ENCODE measurements around the gene GPX8. TPM values are rescaled to one million over a fixed set of nuclear protein-coding genes. Genes with fewer than 3 reads are reported as not detected.

Gene GPX8
- polyA plus RNA-seq, 1 of the 3 experiments (the other 2 are of a cell fraction): 30.1 TPM

DNA sequence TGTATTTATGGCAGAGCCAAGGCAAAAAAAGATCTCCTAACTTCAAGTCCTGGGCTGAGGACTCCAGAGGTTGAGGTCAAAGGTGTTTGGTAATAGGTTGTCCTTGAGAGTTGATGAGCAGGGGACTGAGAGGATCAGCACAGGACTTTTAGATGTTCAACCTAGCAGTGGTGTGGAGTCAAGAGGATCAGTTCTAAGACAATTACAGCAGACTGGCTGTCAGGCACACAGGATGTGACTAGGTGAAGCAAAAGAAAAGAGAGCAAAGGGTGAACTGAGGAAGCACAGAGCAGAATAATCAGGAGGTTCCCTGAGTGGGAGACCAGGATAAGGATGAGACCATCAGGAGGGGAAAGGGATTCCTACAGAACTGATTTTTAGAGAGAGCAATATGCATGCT lies 46.6 kb upstream of the GPX8 start (continued):
- TF ChIP-seq, protein P1, sequence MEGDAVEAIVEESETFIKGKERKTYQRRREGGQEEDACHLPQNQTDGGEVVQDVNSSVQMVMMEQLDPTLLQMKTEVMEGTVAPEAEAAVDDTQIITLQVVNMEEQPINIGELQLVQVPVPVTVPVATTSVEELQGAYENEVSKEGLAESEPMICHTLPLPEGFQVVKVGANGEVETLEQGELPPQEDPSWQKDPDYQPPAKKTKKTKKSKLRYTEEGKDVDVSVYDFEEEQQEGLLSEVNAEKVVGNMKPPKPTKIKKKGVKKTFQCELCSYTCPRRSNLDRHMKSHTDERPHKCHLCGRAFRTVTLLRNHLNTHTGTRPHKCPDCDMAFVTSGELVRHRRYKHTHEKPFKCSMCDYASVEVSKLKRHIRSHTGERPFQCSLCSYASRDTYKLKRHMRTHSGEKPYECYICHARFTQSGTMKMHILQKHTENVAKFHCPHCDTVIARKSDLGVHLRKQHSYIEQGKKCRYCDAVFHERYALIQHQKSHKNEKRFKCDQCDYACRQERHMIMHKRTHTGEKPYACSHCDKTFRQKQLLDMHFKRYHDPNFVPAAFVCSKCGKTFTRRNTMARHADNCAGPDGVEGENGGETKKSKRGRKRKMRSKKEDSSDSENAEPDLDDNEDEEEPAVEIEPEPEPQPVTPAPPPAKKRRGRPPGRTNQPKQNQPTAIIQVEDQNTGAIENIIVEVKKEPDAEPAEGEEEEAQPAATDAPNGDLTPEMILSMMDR (IDR thresholded peaks at IDR 0.05): no peak

DNA sequence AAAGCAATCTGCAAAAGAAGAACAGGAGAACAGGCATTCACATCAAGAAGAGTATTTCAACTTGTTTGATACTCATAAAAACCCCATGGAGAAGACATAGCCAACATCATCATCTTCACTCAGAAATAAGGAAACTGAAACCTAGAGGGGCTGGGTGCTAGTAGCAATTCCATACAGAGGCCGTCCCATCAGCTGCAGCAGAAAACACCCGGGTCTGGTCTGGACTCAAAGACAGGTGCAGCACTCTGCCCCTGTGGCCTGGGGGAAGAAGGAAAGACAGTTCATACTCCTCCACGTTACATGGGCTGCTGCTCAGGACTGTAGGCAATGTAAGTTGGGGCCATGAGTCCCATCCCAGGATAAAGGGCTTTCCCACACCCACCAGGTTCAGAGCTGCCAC lies 45.9 kb upstream of the GPX8 start:
- H3K9ac ChIP-seq: no peak overlapping the region
- ChIA-PET POLR2A (no interaction called here), CTCF (no interaction called here)
- no peaks in the 10 kb centered on the region for H3K9me2 ChIP-seq
- no peak for DNase-seq
- no peaks in the 10 kb centered on the region for H3K79me2 ChIP-seq (ENCODE audit: insufficient read depth)
- no peak overlapping the region for H3K4me2 ChIP-seq
- no peak overlapping the region for H2AFZ ChIP-seq (ENCODE audit: low read depth)
- no peaks in the 10 kb centered on the region; the same call in 1 of the 2 replicates for H3K27me3 ChIP-seq (ENCODE audit: insufficient read depth)
- no peaks in the 10 kb centered on the region for H3K36me3 ChIP-seq (replicated peaks in 1 of 2; ENCODE audit: control insufficient read depth in 1 of 2, insufficient read depth in 2 of 2, low read length in 1 of 2)
- H4K20me1 ChIP-seq (ENCODE audit: insufficient read depth): no peaks in the 10 kb centered on the region
- no peak overlapping the region for H3K27ac ChIP-seq (ENCODE audit: low read depth in 2 of 2, low read length in 1 of 2)
- H3F3A ChIP-seq (replicated peaks; ENCODE audit: insufficient read depth): no peaks in the 10 kb centered on the region
- 0% methylated on average over 2 of the region's 3 CpGs for WGBS (ENCODE audit: low lambda C conversion rate)
- TF ChIP-seq JUND (IDR thresholded peaks at IDR 0.05) (no peak), ELF1 (IDR thresholded peaks at IDR 0.05) (no peak), TCF12 (IDR thresholded peaks at IDR 0.05) (no peak), GATA2 (CRISPR knock-in tag; IDR thresholded peaks at IDR 0.05) (no peak), FOXJ3 (CRISPR knock-in tag; IDR thresholded peaks at IDR 0.05) (no peak), RCOR1 (IDR thresholded peaks at IDR 0.05; ENCODE audit: low read length) (no peak), POLR2AphosphoS5 (IDR thresholded peaks at IDR 0.05; ENCODE audit: low read depth, low read length) (no peak), FOXM1 (IDR thresholded peaks at IDR 0.05; ENCODE audit: low read depth) (no peak)
- TF ChIP-seq, protein P1 (IDR thresholded peaks at IDR 0.05): no peak
- H3K4me3 ChIP-seq (ENCODE audit: low read depth in 2 of 2, low read length in 1 of 2): no peak overlapping the region
- H3K9me3 ChIP-seq: no peaks in the 10 kb centered on the region
- H3K4me1 ChIP-seq (ENCODE audit: control insufficient read depth in 1 of 2, insufficient read depth in 2 of 2, low read depth in 1 of 2, low read length in 1 of 2): no peaks in the 10 kb centered on the region

DNA sequence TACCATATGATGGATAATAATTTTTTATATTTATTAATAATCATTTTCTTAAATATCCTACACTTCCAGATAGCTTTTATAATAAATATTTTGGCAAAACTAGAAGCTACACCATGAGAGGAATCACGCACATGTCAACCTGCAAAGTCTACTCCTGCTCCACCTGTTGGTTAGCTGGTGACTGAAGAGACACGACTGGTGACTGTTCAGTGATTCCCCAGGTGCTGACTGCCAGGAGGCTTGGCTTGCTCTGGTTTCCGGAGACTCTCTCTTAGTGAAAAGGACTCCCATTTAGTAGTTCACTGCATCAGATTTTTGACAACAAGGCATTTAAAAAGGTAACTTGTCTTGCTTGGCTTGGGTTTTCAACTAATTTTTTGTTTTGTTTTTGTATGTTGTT lies 36.6 kb upstream of the GPX8 start:
- Histone ChIP-seq H3F3A (replicated peaks; ENCODE audit: insufficient read depth) (no peaks in the 10 kb centered on the region), H3K4me1 (ENCODE audit: control insufficient read depth in 1 of 2, insufficient read depth in 2 of 2, low read depth in 1 of 2, low read length in 1 of 2) (no peaks in the 10 kb centered on the region; a peak in 1 of 4 replicates), H4K20me1 (ENCODE audit: insufficient read depth) (no peaks in the 10 kb centered on the region), H3K36me3 (replicated peaks in 1 of 2; ENCODE audit: control insufficient read depth in 1 of 2, insufficient read depth in 2 of 2, low read length in 1 of 2) (no peaks in the 10 kb centered on the region), H3K9me3 (no peaks in the 10 kb centered on the region), H2AFZ (ENCODE audit: low read depth) (no peak overlapping the region), H3K4me3 (ENCODE audit: low read depth in 2 of 2, low read length in 1 of 2) (no peak overlapping the region), H3K9ac (no peak overlapping the region), H3K4me2 (no peak overlapping the region), H3K27ac (ENCODE audit: low read depth in 2 of 2, low read length in 1 of 2) (no peak overlapping the region), H3K9me2 (peaks cover 3% of the 10 kb centered on the region; the same call in 1 of the 2 replicates), H3K27me3 (ENCODE audit: insufficient read depth) (peaks cover 8% of the 10 kb centered on the region; the same call in 1 of the 2 replicates), H3K79me2 (ENCODE audit: insufficient read depth) (no peaks in the 10 kb centered on the region)
- no peak for DNase-seq
- 7% methylated on average over 3 of the region's 3 CpGs for WGBS (ENCODE audit: low lambda C conversion rate)
- TF ChIP-seq FOXM1 (IDR thresholded peaks at IDR 0.05; ENCODE audit: low read depth) (no peak), MEF2A (IDR thresholded peaks at IDR 0.05; ENCODE audit: borderline replicate concordance, low read depth) (no peak), TCF12 (IDR thresholded peaks at IDR 0.05) (no peak), TEAD4 (IDR thresholded peaks at IDR 0.05; ENCODE audit: borderline replicate concordance, insufficient read depth) (no peak), NFIC (IDR thresholded peaks at IDR 0.05; ENCODE audit: borderline replicate concordance) (no peak), EP300 (IDR thresholded peaks at IDR 0.05; ENCODE audit: borderline replicate concordance in 1 of 2, low read depth in 1 of 2, low read length in 1 of 2) (no peak), SIN3A (IDR thresholded peaks at IDR 0.05; ENCODE audit: borderline replicate concordance, low read depth, low read length) (no peak), NRF1 (IDR thresholded peaks at IDR 0.05; ENCODE audit: low read depth, low read length) (no peak)
- TF ChIP-seq, protein P2, sequence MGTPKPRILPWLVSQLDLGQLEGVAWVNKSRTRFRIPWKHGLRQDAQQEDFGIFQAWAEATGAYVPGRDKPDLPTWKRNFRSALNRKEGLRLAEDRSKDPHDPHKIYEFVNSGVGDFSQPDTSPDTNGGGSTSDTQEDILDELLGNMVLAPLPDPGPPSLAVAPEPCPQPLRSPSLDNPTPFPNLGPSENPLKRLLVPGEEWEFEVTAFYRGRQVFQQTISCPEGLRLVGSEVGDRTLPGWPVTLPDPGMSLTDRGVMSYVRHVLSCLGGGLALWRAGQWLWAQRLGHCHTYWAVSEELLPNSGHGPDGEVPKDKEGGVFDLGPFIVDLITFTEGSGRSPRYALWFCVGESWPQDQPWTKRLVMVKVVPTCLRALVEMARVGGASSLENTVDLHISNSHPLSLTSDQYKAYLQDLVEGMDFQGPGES (IDR thresholded peaks at IDR 0.05; ENCODE audit: low read depth, low read length): no peak
- POLR2A ChIA-PET: no interaction called here
- CTCF ChIA-PET: no interaction called here

Data from SK-N-SH (cell line).